Lung microvascular endothelial cell (primary cell): ENCODE measurements around the gene REEP3. TPM values are rescaled to one million over a fixed set of nuclear protein-coding genes. Genes with fewer than 3 reads are reported as not detected.
"Not testable (repeated sequence)": the region's sequence is repeated elsewhere in the genome, so short reads cannot be mapped to it uniquely, and the experiment has no call there.

ENCODE experiments used
- DNase-seq, 2 donors: peaks; one replicate each; pipeline versions ENCODE4 v3.0.0 to v3.0.0-alpha.2; 2010; ENCODE audit warnings: low read depth in 2 of 2
- total RNA-seq: library from RNA; depleted of rRNA; stranded (reverse); fragments of >200 nt; gene quantifications from 2 replicates; pipeline ENCODE4 v1.2.1, GENCODE V29; 2014

REEP3 gene
- total RNA-seq, 1 donor from 2014 or later: 66.1 TPM

- DNase-seq: peak in 1 of 2 donors; percentile 23
These were observed 140.1 kb downstream of the REEP3 start for GRCh38 chr10:63661347-63661746.

- no peak for DNase-seq
These were observed 143.2 kb downstream of the REEP3 start for GRCh38 chr10:63664341-63664885.

- not testable (repeated sequence) for DNase-seq
These were observed 143.9 kb downstream of the REEP3 start for GRCh38 chr10:63665006-63665580.

- DNase-seq: no peak
These were observed 144.5 kb downstream of the REEP3 start for GRCh38 chr10:63665670-63666134.

GRCh38 chr10:63666836-63667383 lies 145.7 kb downstream of the REEP3 start:
- peak; percentile 75 to 96 for DNase-seq

DNA sequence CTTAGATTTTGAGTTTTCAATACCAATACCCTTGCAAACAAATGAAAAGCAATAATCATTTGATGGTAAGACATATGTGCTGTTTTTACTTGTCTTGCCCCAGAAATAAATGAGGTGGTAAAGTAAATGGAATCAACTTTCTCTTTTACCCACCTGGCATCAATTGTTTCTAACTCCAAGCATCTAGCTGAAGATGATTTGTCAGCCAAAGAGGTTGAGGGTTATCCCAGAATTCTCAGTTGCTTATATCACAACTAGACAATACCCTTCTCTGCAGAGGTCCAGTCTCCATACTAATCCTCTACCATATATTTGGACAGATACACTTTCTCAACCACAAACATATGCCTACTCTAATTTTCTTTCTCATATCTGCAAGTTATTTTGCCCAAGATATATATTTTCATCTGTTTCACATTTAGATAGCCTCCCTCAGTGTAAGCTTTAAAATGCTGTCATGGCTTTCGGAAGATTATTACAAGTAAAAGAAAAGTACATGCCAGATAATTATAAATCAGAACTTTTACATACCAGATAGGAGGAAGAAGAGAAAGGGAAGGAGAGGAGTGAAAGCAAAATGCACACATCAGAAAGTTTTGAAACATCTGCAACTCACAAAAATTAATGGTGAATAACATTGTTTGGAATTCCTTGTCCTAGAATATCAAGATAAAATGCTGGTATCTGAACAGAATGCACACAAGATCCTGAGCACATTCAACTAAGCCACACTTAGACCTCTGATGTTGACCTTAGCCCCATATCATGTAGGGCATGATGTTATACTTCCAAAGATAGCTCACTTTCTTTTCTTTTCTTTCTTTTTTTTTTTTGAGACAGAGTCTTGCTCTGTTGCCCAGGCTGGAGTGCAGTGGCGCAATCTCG lies 146.6 kb downstream of the REEP3 start:
- no peak for DNase-seq

DNA sequence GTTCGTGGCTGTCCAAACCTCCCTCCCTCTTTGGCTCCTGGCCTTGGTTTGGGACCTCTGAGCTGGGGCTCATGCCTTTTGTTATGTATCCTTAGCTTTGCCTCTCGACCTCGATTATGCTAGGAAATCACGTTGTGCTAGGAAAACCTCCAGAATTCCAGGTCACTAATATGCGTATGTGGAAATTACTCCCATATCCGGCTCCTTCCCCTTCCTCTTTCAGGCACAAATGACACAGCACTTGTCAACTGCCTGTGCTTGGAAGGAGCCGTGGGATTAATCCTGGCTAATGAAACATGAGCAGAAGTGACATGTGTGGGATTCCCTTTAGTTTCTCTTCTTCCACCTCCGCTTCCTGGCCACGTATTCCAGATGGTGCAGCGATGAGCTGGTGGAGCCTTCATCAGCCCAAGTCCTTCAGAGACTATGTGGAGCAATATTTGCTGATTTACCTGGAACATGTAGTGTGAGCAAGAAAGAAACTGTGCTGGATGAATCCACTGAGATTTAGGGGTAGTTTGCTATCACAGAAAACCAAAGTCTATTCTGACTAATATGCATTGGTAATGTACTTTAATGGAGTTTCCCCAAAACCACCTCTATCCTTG lies 149.2 kb downstream of the REEP3 start:
- DNase-seq: peak; percentile 93 to 98

GRCh38 chr10:63671317-63671937 lies 150.2 kb downstream of the REEP3 start:
- DNase-seq: peak; percentile 54 to 71

- DNase-seq: peak in 1 of 2 donors; percentile 31
These were observed 151.3 kb downstream of the REEP3 start for GRCh38 chr10:63672491-63672890.

DNA sequence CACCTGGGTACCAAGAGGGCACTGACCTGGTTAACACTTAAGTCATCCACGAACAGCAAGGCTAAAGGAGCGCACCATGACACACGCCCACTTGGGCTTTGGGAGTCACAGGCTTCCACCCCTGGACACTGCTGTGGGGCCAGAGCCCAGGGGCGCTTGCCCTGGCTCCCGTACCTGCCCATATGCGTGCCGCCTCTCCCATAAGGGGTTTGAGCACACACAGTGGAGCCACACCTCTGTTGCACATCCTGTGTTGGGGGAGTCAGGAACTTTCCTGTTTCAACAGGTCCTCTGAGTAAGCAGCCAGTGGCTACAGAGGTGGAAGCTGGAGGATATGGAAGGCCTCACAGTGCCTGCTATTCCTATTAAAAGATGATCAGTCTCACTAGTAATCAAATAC lies 152.0 kb downstream of the REEP3 start:
- peak in 1 of 2 donors; percentile 43 for DNase-seq

DNA sequence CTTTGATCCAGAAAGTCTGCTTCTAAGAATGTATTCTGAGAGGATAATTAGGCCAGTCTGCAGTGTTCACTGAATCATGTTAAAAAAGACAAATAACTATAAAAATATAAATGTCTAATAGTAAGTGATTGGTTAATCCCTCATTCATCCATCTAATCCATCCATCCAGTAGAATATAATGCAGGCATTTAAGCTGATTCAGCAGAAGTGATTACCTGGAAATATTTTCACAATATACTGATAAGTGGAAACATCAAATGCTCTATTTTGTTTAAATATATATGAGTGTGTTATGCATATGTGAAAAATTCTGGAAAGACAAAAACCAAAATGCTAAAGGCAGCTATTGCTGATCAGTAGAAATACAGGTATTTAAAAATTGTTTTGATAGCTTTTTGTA lies 152.6 kb downstream of the REEP3 start:
- DNase-seq: no peak

Other genes starting within 250 kb of the REEP3 start
- gene JMJD1C, start 55.4 kb upstream of the REEP3 start, total RNA-seq: 86.5 and 133 TPM in 2 replicates